Prostate gland (tissue), 2 donors: ENCODE data around the gene PANX1. TPM values are rescaled to one million over a fixed set of nuclear protein-coding genes. Genes with fewer than 3 reads are reported as not detected.

Source experiments
- DNase-seq: peaks from one replicate; pipeline ENCODE4 v3.0.0-alpha.2; 2019; ENCODE audit warnings: low spot score
- H3K27ac ChIP-seq, 2 donors: fragments of 200-600 bp; sonication (generic); 2 replicates each; pipeline ENCODE4 v1.5.1; 2017 to 2019
- H3K27me3 ChIP-seq: fragments of 200-600 bp; sonication (generic); replicated peaks from 2 replicates; pipeline ENCODE4 v1.5.1; 2019; ENCODE audit not compliant: insufficient read depth
- H3K36me3 ChIP-seq, 2 donors: fragments of 200-600 bp; sonication (generic); 1 replicate in 1 of 2; 2 replicates in 1 of 2; pipeline versions ENCODE4 v1.5.1 to v1.8.1; 2017 to 2019
- H3K4me1 ChIP-seq: fragments of 200-600 bp; sonication (generic); replicated peaks from 2 replicates; pipeline ENCODE4 v1.5.1; 2019
- H3K4me3 ChIP-seq, 2 donors: fragments of 200-600 bp; sonication (generic); 2 replicates each; pipeline ENCODE4 v1.5.1; 2017 to 2019
- H3K9me3 ChIP-seq: fragments of 200-600 bp; sonication (generic); 2 replicates; pipeline ENCODE4 v1.5.1; 2017
- CTCF ChIP-seq, 4 experiments: fragments of 200-600 bp in 2 of 4; fragments of 450-650 bp in 2 of 4; sonication (generic) in 2 of 4; IDR thresholded peaks; 1 replicate in 3 of 4; 2 replicates in 1 of 4; pipeline ENCODE4 v1.5.1; 2016 to 2019; ENCODE audit warnings: antibody characterized with exemption in 4 of 4, mild to moderate bottlenecking in 2 of 4, moderate library complexity in 2 of 4
- POLR2A ChIP-seq: fragments of 450-650 bp; IDR thresholded peaks from one replicate; pipeline ENCODE4 v1.6.1; 2016; ENCODE audit warnings: antibody characterized with exemption, mild to moderate bottlenecking
- POLR2AphosphoS5 ChIP-seq: sonication (generic); formaldehyde crosslinking; IDR thresholded peaks from one replicate; pipeline ENCODE4 v1.6.1; 2017; ENCODE audit warnings: antibody characterized with exemption
- WGBS: methylation state at CpG from one replicate; pipeline ENCODE4 v1.1.5; 2018; 5-methylcytosine and 5-hydroxymethylcytosine counted together
- intact Hi-C: fragments of 100-400 bp; cut with DNase I; formaldehyde crosslinking; loops from one replicate; pipeline ENCODE4 v1.14.2; 2022
- total RNA-seq, 2 donors: library from RNA; depleted of rRNA; stranded (reverse); fragments of >200 nt; gene quantifications; one replicate each; pipeline ENCODE4 v1.1.0, GENCODE V29; 2016

The PANX1 gene
- total RNA-seq, 2 donors from 2014 or later, result 12.9 to 51.2 TPM

GRCh38 chr11:94183886-94184264 lies 55.2 kb downstream of the PANX1 start:
- intact Hi-C loops, result loop anchor here (10.0 kb wide), 1 partner anchor 311 kb away; the partner anchor contains the start of genes ANKRD49 and MRE11
- Histone ChIP-seq H3K4me3 (no peak overlapping the region), H3K36me3 (peaks cover 0 to 6% of the 10 kb centered on the region in 2 donors), H3K27ac (no peak overlapping the region), H3K4me1 (no peaks in the 10 kb centered on the region), H3K9me3 (no peaks in the 10 kb centered on the region), H3K27me3 (no peaks in the 10 kb centered on the region)
- TF ChIP-seq POLR2AphosphoS5, result peak; percentile 42
- TF ChIP-seq CTCF (IDR thresholded peaks at IDR 0.05), result peak; percentile 16 to 81 (median 60)
- TF ChIP-seq POLR2A, result no peak
- DNase-seq, result peak; percentile 41
- WGBS, result 37% methylated on average over 7 of the region's 7 CpGs

GRCh38 chr11:94184362-94184761 lies 55.7 kb downstream of the PANX1 start:
- Histone ChIP-seq H3K4me1 (no peaks in the 10 kb centered on the region), H3K4me3 (no peak overlapping the region), H3K27ac (no peak overlapping the region), H3K27me3 (no peaks in the 10 kb centered on the region), H3K36me3 (peaks cover 0 to 6% of the 10 kb centered on the region in 2 donors), H3K9me3 (no peaks in the 10 kb centered on the region)
- 24% methylated on average over 1 of the region's 1 CpG for WGBS
- DNase-seq, result no peak
- intact Hi-C loops, result loop anchor here (10.0 kb wide), 1 partner anchor 310 kb away; the partner anchor contains the start of genes ANKRD49 and MRE11
- TF ChIP-seq POLR2A (no peak), POLR2AphosphoS5 (no peak)

- 16% methylated on average over 2 of the region's 2 CpGs for WGBS
- no peak overlapping the region for H3K4me3 ChIP-seq
- intact Hi-C loops, result loop anchor here (10.0 kb wide), 1 partner anchor 310 kb away; the partner anchor contains the start of genes ANKRD49 and MRE11
- no peaks in the 10 kb centered on the region for H3K9me3 ChIP-seq
- no peaks in the 10 kb centered on the region for H3K4me1 ChIP-seq
- TF ChIP-seq CTCF (IDR thresholded peaks at IDR 0.05) (no peak), POLR2A (no peak), POLR2AphosphoS5 (no peak)
- H3K27me3 ChIP-seq, result no peaks in the 10 kb centered on the region
- DNase-seq, result no peak
- no peak overlapping the region for H3K27ac ChIP-seq
- H3K36me3 ChIP-seq, result peaks cover 0 to 4% of the 10 kb centered on the region in 2 donors
Measured at GRCh38 chr11:94184846-94185245, 56.2 kb downstream of the PANX1 start.

GRCh38 chr11:94185416-94186084 lies 56.9 kb downstream of the PANX1 start:
- no peak overlapping the region for H3K27ac ChIP-seq
- intact Hi-C loops, result loop anchor here (10.0 kb wide), 1 partner anchor 309 kb away; the partner anchor contains the start of genes ANKRD49 and MRE11
- no peak for DNase-seq
- no peaks in the 10 kb centered on the region for H3K4me1 ChIP-seq
- no peak overlapping the region for H3K4me3 ChIP-seq
- H3K9me3 ChIP-seq, result no peaks in the 10 kb centered on the region
- no peaks in the 10 kb centered on the region for H3K36me3 ChIP-seq
- no peaks in the 10 kb centered on the region for H3K27me3 ChIP-seq
- no peak for TF ChIP-seq POLR2AphosphoS5
- TF ChIP-seq CTCF (IDR thresholded peaks at IDR 0.05), result no peak
- no peak for TF ChIP-seq POLR2A

- intact Hi-C loops, result loop anchor here (10.0 kb wide), 1 partner anchor 308 kb away; the partner anchor contains the start of genes ANKRD49 and MRE11
- 95% methylated on average over 8 of the region's 8 CpGs for WGBS
- Histone ChIP-seq H3K9me3 (no peaks in the 10 kb centered on the region), H3K4me3 (no peak overlapping the region), H3K4me1 (no peaks in the 10 kb centered on the region), H3K27ac (no peak overlapping the region), H3K36me3 (no peaks in the 10 kb centered on the region), H3K27me3 (no peaks in the 10 kb centered on the region)
- TF ChIP-seq CTCF (IDR thresholded peaks at IDR 0.05) (no peak), POLR2A (no peak), POLR2AphosphoS5 (no peak)
- DNase-seq, result no peak
Measured at GRCh38 chr11:94186342-94187203, 57.9 kb downstream of the PANX1 start.
